NCI-H146 treated with DMSO at 0.1 percent for 48 hours (cell line): ENCODE results near the gene LRBA.

Source experiments
- DNase-seq: peaks from one replicate; lab custom pipeline; 2025; ENCODE audit not compliant: unreplicated experiment; lab: John Stamatoyannopoulos, UW

The LRBA gene

DNA sequence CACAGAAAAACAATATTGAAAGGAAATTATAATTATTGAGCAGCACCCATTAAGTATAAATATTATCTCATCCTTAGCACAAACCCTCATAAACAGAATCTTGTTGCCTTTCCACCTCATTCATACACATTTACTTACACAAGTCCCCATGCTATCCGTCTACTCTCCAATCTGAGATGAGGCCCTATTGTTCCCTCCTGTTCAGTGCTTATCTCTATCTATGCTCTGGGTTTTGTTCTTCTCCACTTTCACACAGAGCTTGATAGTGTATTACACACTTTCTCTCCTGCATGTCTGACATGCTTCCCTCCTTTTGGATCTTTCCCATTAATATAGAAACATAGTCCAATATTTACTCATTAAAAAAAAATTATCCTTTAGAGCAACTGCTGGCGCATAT is 671.3 kb downstream of the LRBA start:
- no peak for DNase-seq

- no peak for DNase-seq
Observed at GRCh38 chr4:150342945-150343344, 672.1 kb downstream of the LRBA start.

DNA sequence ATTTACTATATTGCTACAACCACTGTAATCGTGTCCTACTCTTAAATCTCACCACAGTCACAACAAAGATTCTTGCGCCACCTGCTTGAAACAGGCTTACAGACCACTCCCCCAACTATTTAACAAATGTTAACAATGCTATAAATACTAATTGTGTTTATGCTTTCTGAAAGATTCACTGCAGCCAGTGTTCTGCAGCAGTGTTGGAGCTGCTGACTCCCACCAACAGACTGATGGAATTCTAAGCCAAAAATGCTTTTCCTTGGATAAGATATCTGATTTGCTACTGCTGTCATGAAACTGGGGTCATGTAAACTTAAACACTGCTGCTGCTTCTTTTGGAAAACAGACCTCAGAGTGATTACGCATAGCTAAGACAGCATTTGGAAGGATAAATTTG is 677.4 kb downstream of the LRBA start:
- no peak for DNase-seq

DNA sequence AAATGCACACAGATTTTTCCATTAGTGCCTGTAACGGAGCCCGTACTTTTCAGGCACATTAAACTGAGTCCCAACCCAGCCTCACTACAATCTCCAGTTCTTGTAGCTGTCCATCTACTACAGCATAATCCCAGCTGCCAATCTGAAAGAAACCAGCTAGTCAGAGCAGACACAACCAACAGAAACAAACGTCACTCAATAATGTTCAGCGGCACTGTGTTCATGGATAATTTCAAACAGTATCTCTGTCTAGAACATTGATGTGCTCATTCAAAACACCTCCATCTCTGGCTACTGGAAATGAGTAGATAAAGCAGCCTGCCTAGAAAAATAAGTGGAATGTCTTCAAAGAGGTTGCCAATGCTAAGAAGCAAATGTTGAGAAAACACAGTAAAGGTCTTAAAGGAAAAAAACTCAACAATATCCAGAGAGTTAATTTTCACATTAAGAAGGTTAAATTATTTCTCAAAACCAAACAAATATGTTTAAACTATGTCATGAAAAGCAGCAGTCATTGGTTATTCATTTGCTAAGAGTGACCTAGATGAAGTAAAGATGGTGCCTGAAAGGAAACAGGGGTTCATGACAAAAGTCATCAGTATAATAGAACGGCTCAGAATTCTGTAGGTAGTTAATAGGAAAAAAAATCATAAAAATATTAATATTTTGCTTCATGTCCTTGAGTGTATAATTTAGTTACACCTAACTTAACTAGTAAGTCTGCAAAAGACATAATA is 678.2 kb downstream of the LRBA start:
- no peak for DNase-seq

DNA sequence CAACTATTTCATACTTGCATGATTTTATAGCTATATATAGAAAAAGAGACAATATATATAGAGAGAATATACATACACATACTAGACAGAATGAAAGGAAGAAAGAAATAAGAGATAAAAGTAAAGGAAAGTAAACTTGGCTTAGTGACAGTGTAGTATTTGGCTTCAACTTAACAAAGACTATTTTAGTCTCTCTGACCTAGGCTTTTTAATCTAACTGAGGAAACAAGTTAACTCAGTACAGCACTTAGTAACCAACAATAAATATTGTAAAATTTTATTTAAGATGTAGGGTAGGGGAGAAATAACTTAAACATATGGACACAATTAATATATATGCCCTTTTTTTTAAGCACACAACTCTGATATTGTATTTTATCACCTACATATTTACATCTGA is 682.1 kb downstream of the LRBA start:
- DNase-seq, result no peak

GRCh38 chr4:150332086-150332485 is 683.0 kb downstream of the LRBA start:
- DNase-seq, result no peak

DNA sequence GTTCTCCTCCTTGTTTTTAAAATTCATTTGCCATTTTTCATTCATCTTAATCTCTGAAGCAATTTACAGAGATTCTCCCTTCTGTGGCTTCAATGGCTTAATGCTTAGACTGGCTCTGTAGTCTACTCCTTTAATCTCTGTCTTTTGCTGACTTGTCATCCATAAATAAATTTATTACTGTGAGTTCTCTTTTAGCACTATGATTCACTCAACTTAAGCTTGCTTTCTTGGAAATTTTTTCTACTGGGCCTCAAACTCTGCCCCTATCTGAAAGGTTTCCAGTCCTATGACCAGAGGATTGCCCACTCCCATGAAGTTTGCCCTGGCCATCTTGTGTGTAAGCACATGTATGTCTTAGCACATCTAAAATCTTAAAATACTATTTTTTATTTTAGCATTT is 685.7 kb downstream of the LRBA start:
- no peak for DNase-seq

- DNase-seq, result no peak
Observed at GRCh38 chr4:150328496-150328895, 686.6 kb downstream of the LRBA start.

GRCh38 chr4:150327262-150327780 is 687.8 kb downstream of the LRBA start:
- no peak for DNase-seq

GRCh38 chr4:150325872-150326271 is 689.2 kb downstream of the LRBA start:
- DNase-seq, result no peak

- DNase-seq, result no peak
Observed at GRCh38 chr4:150323406-150324325, 691.4 kb downstream of the LRBA start.

- DNase-seq, result peak; percentile 33
Observed at GRCh38 chr4:150322646-150323045, 692.4 kb downstream of the LRBA start.

- DNase-seq, result no peak
Observed at GRCh38 chr4:150321113-150321512, 694.0 kb downstream of the LRBA start.

DNA sequence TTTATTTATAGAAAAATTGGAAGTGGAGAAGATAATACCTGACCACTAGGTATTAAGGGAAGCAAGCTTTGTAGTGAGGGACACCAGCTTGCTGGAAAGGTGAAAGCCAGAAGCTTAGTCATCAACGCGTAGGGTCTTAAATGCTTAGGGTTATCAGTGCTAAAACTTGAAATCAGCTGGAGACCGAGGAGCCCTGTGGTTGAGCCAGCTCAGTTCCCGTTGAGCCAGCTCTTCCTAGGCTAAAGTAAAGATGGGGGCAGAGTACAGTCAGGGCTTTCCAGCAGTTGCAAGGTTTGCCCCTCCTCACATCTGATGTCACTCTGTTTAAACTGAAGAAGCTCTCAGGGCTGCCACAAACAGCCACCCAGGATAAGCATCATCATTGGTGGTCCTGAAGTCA is 696.1 kb downstream of the LRBA start:
- DNase-seq, result no peak

- DNase-seq, result no peak
Observed at GRCh38 chr4:150318527-150318926, 696.6 kb downstream of the LRBA start.

DNA sequence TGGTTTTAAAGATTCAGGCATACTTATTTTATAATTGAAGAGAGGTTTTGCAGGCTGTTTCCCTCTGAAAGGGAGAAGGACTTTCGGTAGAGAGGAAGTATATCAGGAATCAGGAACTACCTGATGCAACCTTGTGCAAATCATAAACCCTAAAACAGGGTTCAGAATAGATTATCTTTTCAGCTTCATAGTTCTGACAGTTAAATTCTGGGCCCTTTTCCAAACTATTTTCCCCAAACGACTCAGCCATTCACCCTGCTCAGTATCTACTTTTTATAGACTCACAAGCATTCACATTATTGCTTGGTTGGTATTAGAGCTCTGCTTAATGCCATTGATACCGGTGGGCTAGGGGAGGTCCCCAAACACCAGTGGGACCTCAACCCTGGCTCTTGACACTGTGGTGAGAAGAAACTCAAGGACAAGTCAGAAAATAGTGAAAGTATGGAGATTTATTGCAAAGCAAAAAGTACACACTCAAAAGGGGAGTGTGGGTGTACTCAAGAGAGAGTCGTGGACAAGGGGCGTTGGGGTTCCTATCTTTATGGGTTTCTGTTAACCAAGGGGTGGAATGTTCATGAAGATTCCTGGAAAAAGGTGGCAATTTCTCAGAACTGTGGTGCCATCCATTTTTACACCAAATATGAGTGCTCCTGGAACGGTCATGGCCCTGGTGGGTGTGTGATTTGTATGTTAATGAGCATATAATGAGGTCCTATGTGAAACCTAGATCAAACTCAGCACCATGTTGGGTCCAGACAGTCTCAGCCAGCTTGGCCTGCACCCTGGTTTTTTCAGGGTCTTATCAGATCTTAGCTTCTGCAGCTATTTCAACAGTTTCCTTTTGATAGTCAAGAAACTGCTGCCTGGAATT is 698.5 kb downstream of the LRBA start:
- no peak for DNase-seq

- no peak for DNase-seq
Observed at GRCh38 chr4:150315691-150316090, 699.4 kb downstream of the LRBA start.

DNA sequence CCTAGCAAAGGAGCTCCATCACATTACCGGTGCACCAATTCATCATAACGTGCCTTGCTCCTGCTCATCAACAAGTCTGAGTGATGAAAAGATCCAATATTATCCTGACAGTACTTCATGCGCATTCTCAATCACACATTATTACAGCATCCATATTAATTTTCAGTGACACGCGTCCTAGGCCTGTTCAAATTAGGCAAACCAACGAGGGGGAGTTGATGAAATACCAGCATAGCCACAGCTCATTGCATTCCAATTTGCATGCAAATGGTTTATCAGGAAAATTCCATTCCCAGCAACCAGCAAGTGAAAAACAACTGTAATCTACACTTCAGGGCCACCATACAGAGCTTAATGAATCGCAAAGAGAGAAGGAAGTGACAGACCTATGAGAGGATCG is 699.9 kb downstream of the LRBA start:
- no peak for DNase-seq

DNA sequence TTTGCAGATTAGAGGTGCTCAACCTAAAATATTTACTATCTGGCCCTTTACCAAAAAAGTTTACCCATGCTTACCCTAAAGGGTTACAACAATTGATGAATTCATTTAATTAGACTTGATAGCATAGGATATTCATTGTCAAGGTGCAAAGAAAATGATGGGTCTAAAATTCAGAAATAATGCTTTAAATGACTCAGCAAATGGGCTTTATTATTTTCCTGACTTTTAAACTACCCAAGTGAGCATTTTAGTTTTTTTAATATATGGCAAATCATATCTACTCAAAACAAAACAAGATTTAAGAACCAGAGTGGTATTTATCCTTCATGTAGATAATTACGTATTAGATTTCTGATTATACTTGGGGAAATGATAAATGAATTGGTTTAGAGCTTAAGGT is 701.1 kb downstream of the LRBA start:
- DNase-seq, result no peak

DNA sequence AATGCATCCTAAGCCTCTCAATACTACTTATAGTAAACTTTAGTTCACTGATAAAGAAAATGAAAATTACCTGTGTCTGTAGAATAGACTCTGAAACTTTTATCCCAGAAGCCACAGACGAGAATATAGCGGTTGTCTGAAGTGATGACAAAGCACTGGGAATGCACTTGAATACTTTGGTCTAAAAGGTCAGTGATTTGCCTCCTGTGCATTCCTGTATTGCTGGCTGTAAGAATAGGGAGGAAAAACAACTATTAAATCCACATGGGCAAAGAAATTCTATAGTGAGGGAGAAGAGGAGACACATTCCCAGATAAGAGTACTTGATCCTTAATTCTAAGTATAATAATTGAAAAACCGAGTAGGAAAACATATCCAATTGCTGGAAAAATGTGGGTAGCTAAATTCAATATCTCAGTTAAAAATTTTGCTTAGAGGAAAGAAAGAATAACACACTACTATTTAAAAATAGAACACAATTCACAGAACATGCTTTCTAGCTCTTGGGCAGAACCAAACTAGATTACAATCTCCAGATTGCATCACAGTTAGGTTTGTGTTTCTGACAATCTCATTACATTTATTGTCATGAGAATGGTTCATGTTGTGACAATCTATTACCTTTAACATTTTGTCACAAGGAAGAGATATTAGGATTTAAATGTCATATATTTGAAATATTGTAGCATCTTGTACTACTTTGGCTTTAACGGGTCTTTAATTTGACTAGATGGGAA is 704.8 kb downstream of the LRBA start:
- no peak for DNase-seq
